Transverse colon (tissue), 4 donors: ENCODE data around the gene B3GALNT2.
"Not testable (repeated sequence)": the region's sequence is repeated elsewhere in the genome, so short reads cannot be mapped to it uniquely, and the experiment has no call there.

Experiments
- CTCF ChIP-seq, 5 experiments: fragments of 200-600 bp in 3 of 5; fragments of 450-650 bp in 2 of 5; sonication (generic) in 3 of 5; IDR thresholded peaks; 1 replicate in 2 of 5; 2 replicates in 3 of 5; pipeline ENCODE4 v1.5.1; 2016 to 2017; ENCODE audit warnings: antibody characterized with exemption in 5 of 5, inconsistent platforms in 3 of 5, mild to moderate bottlenecking in 2 of 5, moderate library complexity in 1 of 5
- EP300 ChIP-seq: sonication (generic); formaldehyde crosslinking; IDR thresholded peaks from one replicate; pipeline ENCODE4 v1.6.1; 2017; ENCODE audit warnings: antibody characterized with exemption, low read depth
- POLR2A ChIP-seq: fragments of 450-650 bp; IDR thresholded peaks from one replicate; pipeline ENCODE4 v1.6.1; 2016; ENCODE audit warnings: antibody characterized with exemption, mild to moderate bottlenecking, moderate library complexity
- POLR2AphosphoS5 ChIP-seq, 3 donors: sonication (generic); formaldehyde crosslinking; IDR thresholded peaks; one replicate each; pipeline ENCODE4 v1.6.1; 2016; ENCODE audit warnings: antibody characterized with exemption in 3 of 3

- TF ChIP-seq CTCF (IDR thresholded peaks at IDR 0.05); POLR2A; EP300; POLR2AphosphoS5 (IDR thresholded peaks at IDR 0.05): not testable (repeated sequence)
Observed at GRCh38 chr1:235542845-235543244, 38.6 kb upstream of the B3GALNT2 start.
